COLO829 (cell line): ENCODE data around the gene PTPRF.

Experiments
- DNase-seq: peaks from one replicate; pipeline ENCODE4 v3.0.0; 2012; ENCODE audit warnings: low spot score

Gene PTPRF

GRCh38 chr1:43513471-43514173, 17.1 kb upstream of the PTPRF start:
- no peak for DNase-seq

GRCh38 chr1:43518935-43519686, 11.6 kb upstream of the PTPRF start:
- no peak for DNase-seq

GRCh38 chr1:43520100-43520778, 10.4 kb upstream of the PTPRF start:
- DNase-seq = no peak

- DNase-seq = no peak
These were observed 9.6 kb upstream of the PTPRF start for GRCh38 chr1:43521078-43521477.

DNA sequence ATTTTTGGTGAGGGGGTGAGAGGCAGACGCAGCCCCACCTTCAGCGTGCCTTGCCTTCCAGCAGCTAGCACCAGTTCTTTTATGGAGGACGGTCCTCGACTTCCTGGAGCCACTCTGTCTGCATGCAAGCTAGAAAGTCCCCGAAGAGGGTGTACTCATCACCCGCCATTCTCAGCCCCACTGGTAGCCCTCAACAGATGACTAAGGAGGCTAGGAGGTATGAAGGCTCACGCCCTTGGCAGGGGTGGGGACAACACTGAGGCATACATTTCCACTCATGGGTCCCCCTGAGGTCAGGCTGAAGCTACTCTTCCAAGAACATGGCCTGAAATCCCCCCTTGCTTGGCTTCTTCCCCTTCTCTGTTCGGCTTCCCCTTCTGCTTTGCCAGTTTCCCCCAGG, 8.9 kb upstream of the PTPRF start:
- DNase-seq = no peak

- DNase-seq = no peak
These were observed 8.3 kb upstream of the PTPRF start for GRCh38 chr1:43522431-43522775.

DNA sequence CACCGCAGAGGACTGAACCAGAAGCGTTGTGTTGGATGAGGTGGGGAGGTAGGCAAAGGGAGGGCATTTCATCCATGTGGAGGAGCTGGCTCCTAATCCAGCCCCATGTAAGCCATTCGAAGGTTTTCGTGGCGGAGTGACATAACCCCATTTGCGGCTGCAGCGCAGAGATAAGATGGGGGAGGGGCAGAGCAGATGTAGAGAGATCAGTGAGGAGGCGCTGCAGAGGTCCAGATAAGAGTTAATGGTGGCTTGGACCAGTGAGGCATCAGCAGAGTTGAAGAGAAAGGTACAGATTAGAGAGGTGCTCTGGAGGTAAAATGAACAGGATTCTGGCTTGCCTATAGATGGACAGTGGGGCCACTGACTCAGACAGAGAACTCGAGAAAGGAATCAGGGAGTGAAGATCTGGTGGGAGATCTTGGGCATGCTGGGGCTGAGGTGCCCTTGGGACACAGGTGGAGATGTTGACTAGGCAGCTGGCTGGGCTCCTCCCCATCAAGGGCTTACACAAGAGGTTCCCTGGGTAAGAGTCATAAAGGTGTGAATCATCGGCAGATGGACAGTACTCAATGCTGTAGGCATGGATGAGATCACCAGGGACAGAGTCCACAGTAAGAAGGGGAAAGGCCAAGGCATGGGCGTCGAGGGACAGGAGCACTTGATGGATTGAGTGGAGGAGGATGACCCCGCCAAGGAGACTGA, 7.8 kb upstream of the PTPRF start:
- no peak for DNase-seq

GRCh38 chr1:43524804-43525203, 5.9 kb upstream of the PTPRF start:
- no peak for DNase-seq

GRCh38 chr1:43526002-43526401, 4.7 kb upstream of the PTPRF start:
- no peak for DNase-seq

DNA sequence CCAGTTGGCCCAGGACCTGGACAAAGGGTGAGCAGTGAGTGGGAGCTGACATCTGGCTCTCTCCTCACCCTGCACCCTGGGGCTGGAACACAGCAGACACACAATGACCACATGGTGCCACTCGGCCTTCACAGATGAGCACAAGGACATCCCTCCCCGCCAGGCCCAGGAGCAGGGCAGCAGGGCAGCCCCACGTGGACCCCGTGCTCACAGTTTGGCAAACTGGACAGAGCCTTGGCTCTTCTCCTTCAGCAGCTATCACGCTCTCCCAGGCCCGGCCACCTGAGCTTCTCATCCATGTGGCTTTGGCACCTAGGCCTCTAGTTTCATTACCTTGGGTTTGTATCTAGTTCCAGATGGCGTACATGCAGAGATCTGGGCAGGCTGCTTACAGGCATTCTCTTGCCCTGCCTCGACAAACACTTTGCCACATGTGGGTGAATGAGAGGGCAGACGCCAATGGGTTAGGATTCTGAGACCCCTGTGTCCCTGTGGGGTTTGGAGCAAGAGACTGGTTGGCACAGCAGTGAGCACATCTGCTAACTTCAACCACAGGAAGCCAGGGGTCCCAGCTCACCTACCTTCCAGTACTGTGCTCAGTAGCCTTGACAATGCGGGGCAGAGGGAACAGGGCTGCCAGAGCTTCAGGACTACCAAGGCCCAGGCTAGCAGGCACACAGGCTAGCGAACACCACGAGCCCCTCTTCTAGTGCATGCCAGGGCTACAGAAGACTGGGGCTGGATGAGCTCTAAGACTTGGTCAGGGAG, 3.4 kb upstream of the PTPRF start:
- DNase-seq = no peak

GRCh38 chr1:43529206-43529731, 1.4 kb upstream of the PTPRF start:
- DNase-seq = peak; percentile 72

- DNase-seq = no peak
These were observed 623 bp downstream of the PTPRF start for GRCh38 chr1:43531107-43531905.

GRCh38 chr1:43531906-43532584, 1.4 kb downstream of the PTPRF start:
- no peak for DNase-seq

GRCh38 chr1:43532716-43533115, 2.0 kb downstream of the PTPRF start:
- DNase-seq = no peak

GRCh38 chr1:43533584-43533983, 2.9 kb downstream of the PTPRF start:
- DNase-seq = no peak

GRCh38 chr1:43534256-43534655, 3.6 kb downstream of the PTPRF start:
- DNase-seq = no peak

- no peak for DNase-seq
These were observed 5.6 kb downstream of the PTPRF start for GRCh38 chr1:43536196-43536863.

DNA sequence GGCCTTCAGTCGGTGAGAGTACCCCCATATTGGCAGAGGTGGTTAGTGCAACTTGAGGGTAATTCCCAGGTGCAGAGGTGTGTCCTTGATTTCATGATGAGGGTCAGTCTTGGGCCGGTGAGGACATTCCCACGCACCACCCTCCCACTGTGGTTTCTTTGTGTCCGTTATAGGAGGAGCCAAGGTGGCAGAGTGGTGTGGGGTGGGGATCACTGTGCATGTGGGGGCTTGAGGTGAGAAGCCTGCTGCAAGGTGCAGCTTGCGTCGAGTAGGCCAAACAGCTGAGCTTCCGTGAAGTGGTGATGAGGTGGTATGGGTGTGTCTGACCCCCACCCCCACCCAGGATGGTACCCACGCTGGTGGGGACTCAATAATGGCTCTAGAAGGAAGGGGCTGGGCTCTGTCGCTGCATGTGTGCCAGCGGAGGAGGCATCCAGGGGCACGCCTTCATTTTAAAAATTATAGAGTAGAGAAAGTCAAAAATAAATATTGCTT, 6.2 kb downstream of the PTPRF start:
- no peak for DNase-seq

DNA sequence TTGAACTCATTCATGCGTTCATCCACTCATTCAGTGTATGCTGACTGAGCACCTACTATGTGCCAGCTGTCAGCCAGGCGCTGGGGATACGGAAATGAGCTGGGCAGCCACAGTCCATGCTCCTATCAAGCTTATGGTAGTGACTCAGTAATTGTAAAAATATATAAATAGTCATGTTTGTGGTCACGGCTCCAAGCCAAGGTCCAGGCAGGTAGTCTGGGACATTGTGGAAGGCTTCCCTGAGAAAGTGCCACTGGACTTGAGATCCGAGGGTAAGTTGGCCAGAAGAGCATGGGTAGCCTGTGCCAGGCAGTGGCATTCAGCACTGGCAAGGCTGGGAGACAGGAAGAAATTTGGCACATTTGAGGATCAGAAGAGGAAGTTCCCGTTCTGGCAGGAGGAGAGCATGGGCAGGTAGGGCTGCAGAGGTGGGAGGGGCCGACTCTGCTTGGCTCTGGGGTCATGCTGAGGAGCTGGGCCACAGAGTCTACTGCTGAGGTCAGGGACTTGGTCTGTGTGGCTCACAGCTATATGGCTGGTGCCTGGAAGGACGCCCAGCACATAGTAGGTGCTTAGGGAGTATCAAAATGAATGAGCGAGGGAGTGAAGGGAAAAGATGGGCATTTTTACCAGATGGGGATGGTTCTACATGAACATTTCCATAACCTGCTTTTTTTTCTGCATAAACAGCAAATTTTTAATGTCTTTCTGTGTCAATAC, 6.9 kb downstream of the PTPRF start:
- DNase-seq = no peak
